DOHH2 (cell line): ENCODE results near the gene MAPK12.
A peak's percentile ranks its signal among the peaks of the same experiment; 100 is the strongest.

Experiments
- H3F3A ChIP-seq: fragments of 200-600 bp; sonication (generic), shearing (Covaris generic); 2 replicates; pipeline ENCODE4 v1.6.0; 2016; ENCODE audit warnings: antibody characterized with exemption, mild to moderate bottlenecking; ENCODE audit not compliant: control insufficient read depth, insufficient read depth
- H3K27ac ChIP-seq: fragments of 200-600 bp; sonication (generic); 2 replicates; pipeline ENCODE4 v1.5.1; 2014; ENCODE audit warnings: low read depth, mild to moderate bottlenecking, low read length, moderate library complexity
- H3K27me3 ChIP-seq: fragments of 200-600 bp; sonication (generic); 2 replicates; pipeline ENCODE4 v1.6.1; 2014; ENCODE audit warnings: mild to moderate bottlenecking, low read length, mixed read lengths; ENCODE audit not compliant: control insufficient read depth
- H3K36me3 ChIP-seq: fragments of 200-600 bp; sonication (generic); 2 replicates; pipeline ENCODE4 v1.6.1; 2014; ENCODE audit warnings: mild to moderate bottlenecking, low read length, moderate library complexity, mixed read lengths; ENCODE audit not compliant: control insufficient read depth
- H3K4me1 ChIP-seq: fragments of 200-600 bp; sonication (generic); 2 replicates; pipeline ENCODE4 v1.6.1; 2014; ENCODE audit warnings: mild to moderate bottlenecking, low read length, mixed read lengths; ENCODE audit not compliant: control insufficient read depth
- H3K4me2 ChIP-seq: fragments of 200-600 bp; sonication (generic); 2 replicates; pipeline ENCODE4 v1.6.0; 2014; ENCODE audit warnings: mild to moderate bottlenecking, low read length, moderate library complexity
- H3K4me3 ChIP-seq: fragments of 200-600 bp; sonication (generic); 2 replicates; pipeline ENCODE4 v1.5.1; 2014; ENCODE audit warnings: mild to moderate bottlenecking, low read length, mixed read lengths
- H3K79me2 ChIP-seq: fragments of 200-600 bp; sonication (generic); 2 replicates; pipeline ENCODE4 v1.6.1; 2014; ENCODE audit warnings: mild to moderate bottlenecking, low read length, mixed read lengths; ENCODE audit not compliant: control insufficient read depth
- H3K9me2 ChIP-seq: fragments of 200-600 bp; sonication (generic); replicated peaks from 2 replicates; pipeline ENCODE4 v1.6.1; 2014; ENCODE audit warnings: mild to moderate bottlenecking, low read length, mixed read lengths; ENCODE audit not compliant: control insufficient read depth
- H3K9me3 ChIP-seq: fragments of 200-600 bp; sonication (generic); 2 replicates; pipeline ENCODE4 v1.6.1; 2014; ENCODE audit warnings: antibody characterized with exemption, low read length, mixed read lengths; ENCODE audit not compliant: control insufficient read depth, insufficient read depth
- H4K20me1 ChIP-seq: fragments of 200-600 bp; sonication (generic); 2 replicates; pipeline ENCODE4 v1.6.0; 2014; ENCODE audit warnings: low read depth, mild to moderate bottlenecking, antibody characterized with exemption, low read length, moderate library complexity; ENCODE audit not compliant: control insufficient read depth, insufficient read depth
- CTCF ChIP-seq: fragments of 200-600 bp; sonication (generic); IDR thresholded peaks from one replicate; pipeline ENCODE4 v1.5.1; 2014; ENCODE audit warnings: antibody characterized with exemption, mild to moderate bottlenecking, low read depth, low read length; ENCODE audit not compliant: poor library complexity, severe bottlenecking
- EZH2phosphoT487 ChIP-seq: fragments of 200-600 bp; sonication (generic); IDR thresholded peaks from 2 replicates; pipeline ENCODE4 v1.6.1; 2017; ENCODE audit warnings: borderline replicate concordance, mild to moderate bottlenecking, antibody characterized with exemption, low read length, moderate library complexity, mixed read lengths

The MAPK12 gene

GRCh38 chr22:50269970-50270665 is 8.6 kb upstream of the MAPK12 start, which contains the start of gene MAPK11:
MAPK11 (minus strand) TSS chr22:50270380; CDS start chr22:50270292, 88 bp downstream.
- no peaks in the 10 kb centered on the region for H3K79me2 ChIP-seq
- H3K36me3 ChIP-seq: peaks cover 8% of the 10 kb centered on the region
- peaks cover 3% of the 10 kb centered on the region; the same call in 1 of the 2 replicates for H4K20me1 ChIP-seq
- peaks cover 6% of the 10 kb centered on the region; the same call in 1 of the 2 replicates for H3F3A ChIP-seq
- peaks cover 43% of the 10 kb centered on the region for H3K4me1 ChIP-seq
- peak within 1 kb of the TSS; percentile 75 for H3K4me3 ChIP-seq
- 0 out of 2 replicates have a peak within 1 kb of the TSS, but pooled peaks have one; percentile 12 for H3K27ac ChIP-seq
- TF ChIP-seq CTCF (no peak), EZH2phosphoT487 (no peak)
- 0 out of 2 replicates have a peak, but pooled peaks cover 3% of the 10 kb centered on the region for H3K27me3 ChIP-seq
- H3K4me2 ChIP-seq: peak within 1 kb of the TSS; percentile 86
- no peaks in the 10 kb centered on the region for H3K9me3 ChIP-seq
- H3K9me2 ChIP-seq: no peaks in the 10 kb centered on the region

- no peaks in the 10 kb centered on the region for H3K9me3 ChIP-seq
- H4K20me1 ChIP-seq: peaks cover 3% of the 10 kb centered on the region; the same call in 1 of the 2 replicates
- H3K79me2 ChIP-seq: no peaks in the 10 kb centered on the region
- H3K4me2 ChIP-seq: peak overlapping the region; percentile 74
- H3K4me3 ChIP-seq: peak overlapping the region; percentile 73
- H3K9me2 ChIP-seq: no peaks in the 10 kb centered on the region
- peaks cover 6% of the 10 kb centered on the region; the same call in 1 of the 2 replicates for H3F3A ChIP-seq
- H3K27ac ChIP-seq: 0 out of 2 replicates have a peak overlapping the region, but pooled peaks have one; percentile 12
- TF ChIP-seq EZH2phosphoT487 (no peak), CTCF (no peak)
- peaks cover 4% of the 10 kb centered on the region for H3K36me3 ChIP-seq
- H3K4me1 ChIP-seq: peaks cover 46% of the 10 kb centered on the region
- 0 out of 2 replicates have a peak, but pooled peaks cover 3% of the 10 kb centered on the region for H3K27me3 ChIP-seq
Measured at GRCh38 chr22:50269573-50269969, 8.1 kb upstream of the MAPK12 start.

GRCh38 chr22:50268655-50269113 is 7.2 kb upstream of the MAPK12 start:
- Histone ChIP-seq H3K4me2 (peak overlapping the region; percentile 74), H3K27ac (no peak overlapping the region), H3K9me2 (no peaks in the 10 kb centered on the region), H3K4me3 (no peak overlapping the region; the same call in 1 of the 2 replicates), H3F3A (peaks cover 6% of the 10 kb centered on the region; the same call in 1 of the 2 replicates), H4K20me1 (peaks cover 3% of the 10 kb centered on the region; the same call in 1 of the 2 replicates), H3K36me3 (no peaks in the 10 kb centered on the region), H3K79me2 (no peaks in the 10 kb centered on the region), H3K27me3 (0 out of 2 replicates have a peak, but pooled peaks cover 3% of the 10 kb centered on the region), H3K9me3 (no peaks in the 10 kb centered on the region), H3K4me1 (peaks cover 46% of the 10 kb centered on the region)
- TF ChIP-seq CTCF (no peak), EZH2phosphoT487 (no peak)
